Gastrocnemius medialis (tissue), 4 donors: ENCODE results near the gene KRTAP4-8. TPM values are rescaled to one million over a fixed set of nuclear protein-coding genes. Genes with fewer than 3 reads are reported as not detected.
"Not testable (repeated sequence)": the region's sequence is repeated elsewhere in the genome, so short reads cannot be mapped to it uniquely, and the experiment has no call there.

ENCODE experiments used
- ATAC-seq, 2 donors: fragments of 150-250 bp; one replicate each; pipeline ENCODE4 v1.9.1; 2016
- DNase-seq, 2 donors: peaks; one replicate each; pipeline ENCODE4 v3.0.0-alpha.2; 2019
- H3K27ac ChIP-seq, 4 donors: fragments of 200-600 bp; sonication (generic); 1 replicate in 1 of 4; 2 replicates in 3 of 4; pipeline ENCODE4 v1.5.1; 2016 to 2018; ENCODE audit warnings: mild to moderate bottlenecking in 2 of 4, moderate library complexity in 1 of 4
- H3K27me3 ChIP-seq, 3 donors: fragments of 200-600 bp; sonication (generic) in 2 of 3; 1 replicate in 1 of 3; 2 replicates in 2 of 3; pipeline versions ENCODE4 v1.5.1 to v1.6.0; 2016 to 2019; ENCODE audit warnings: mild to moderate bottlenecking in 1 of 3, moderate library complexity in 1 of 3
- H3K36me3 ChIP-seq, 2 donors: fragments of 200-600 bp; sonication (generic) in 1 of 2; one replicate each; pipeline ENCODE4 v1.5.1; 2017 to 2018
- H3K4me1 ChIP-seq, 2 donors: fragments of 200-600 bp; sonication (generic) in 1 of 2; one replicate each; pipeline ENCODE4 v1.5.1; 2016 to 2017; ENCODE audit warnings: mild to moderate bottlenecking in 2 of 2
- H3K4me3 ChIP-seq, 4 donors: fragments of 200-600 bp; sonication (generic) in 3 of 4; 1 replicate in 1 of 4; 2 replicates in 3 of 4; pipeline ENCODE4 v1.5.1; 2016 to 2019; ENCODE audit warnings: mild to moderate bottlenecking in 2 of 4
- H3K9me3 ChIP-seq, 3 donors: fragments of 200-600 bp; sonication (generic) in 2 of 3; 1 replicate in 1 of 3; 2 replicates in 2 of 3; pipeline ENCODE4 v1.5.1; 2016 to 2019
- POLR2A ChIP-seq, 2 donors: fragments of 450-650 bp; IDR thresholded peaks; one replicate each; pipeline ENCODE4 v1.6.1; 2017; ENCODE audit warnings: antibody characterized with exemption in 2 of 2, mild to moderate bottlenecking in 2 of 2, moderate library complexity in 2 of 2
- in situ Hi-C, 4 donors: fragments of 200-750 bp; cut with MboI; loops; one replicate each; pipeline versions ENCODE4 v1.15.0 to v1.8.0; 2017; ENCODE audit warnings: low sequenced_read_pairs in 4 of 4
- intact Hi-C: fragments of 100-400 bp; cut with DNase I; formaldehyde crosslinking; loops from one replicate; pipeline ENCODE4 v1.15.1; 2023; ENCODE audit warnings: low total_unique reads
- total RNA-seq, 4 donors: library from RNA; depleted of rRNA; stranded (reverse); fragments of >200 nt; gene quantifications; one replicate each; pipeline versions ENCODE4 v1.1.0 to v1.2.3, GENCODE V29; 2016
- TF ChIP-seq, protein P1 (sequence below), 5 experiments: fragments of 450-650 bp in 3 of 5; fragments of 200-600 bp in 2 of 5; sonication (generic) in 2 of 5; IDR thresholded peaks in 4 of 5; conservative IDR thresholded peaks in 1 of 5; 1 replicate in 4 of 5; 2 replicates in 1 of 5; pipeline ENCODE4 v1.5.1; 2016 to 2019; ENCODE audit warnings: antibody characterized with exemption in 5 of 5, mild to moderate bottlenecking in 3 of 5, moderate library complexity in 3 of 5

KRTAP4-8 gene
- total RNA-seq, 4 donors from 2014 or later = not detected

DNA sequence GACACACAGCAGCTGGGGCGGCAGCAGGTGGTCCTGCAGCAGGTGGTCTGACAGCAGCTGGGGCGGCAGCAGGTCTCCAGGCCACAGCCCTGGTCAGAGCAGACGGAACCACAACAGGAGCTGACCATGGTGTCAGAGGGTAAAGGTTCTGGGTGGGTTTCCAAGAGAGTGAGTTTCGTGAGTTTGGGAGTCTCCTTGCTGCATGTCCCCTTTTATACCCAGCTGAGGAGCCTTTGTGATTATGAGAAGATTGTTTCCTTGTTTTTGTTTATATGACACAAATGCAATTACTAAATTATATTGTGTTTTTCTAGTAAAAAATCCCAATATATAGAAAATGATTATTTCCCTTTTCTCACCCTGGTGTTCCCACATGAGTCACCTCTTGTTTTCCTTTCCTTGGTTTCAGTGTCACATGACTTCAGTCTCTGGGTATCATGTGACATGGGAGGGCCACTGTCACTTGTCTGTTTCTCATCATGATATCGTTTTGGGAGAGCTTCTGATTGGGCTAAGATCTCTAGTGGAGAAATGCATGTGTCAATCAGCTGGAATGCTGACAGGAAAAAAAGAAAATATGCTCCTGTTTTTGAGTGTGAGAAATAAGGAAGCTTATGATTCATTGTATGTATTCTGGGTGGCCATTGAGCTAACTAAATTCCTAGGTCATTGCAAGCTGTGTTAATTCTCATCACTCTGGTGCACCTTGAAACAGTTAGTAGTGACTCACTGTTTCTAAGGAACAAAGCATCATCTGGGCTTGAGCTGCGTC, 42.6 kb upstream of the KRTAP4-8 start, which contains the start of gene KRTAP4-6:
Gene KRTAP4-6, minus strand, starts transcription at position 185 of the 772 bp plus-strand sequence. Its CDS starts 57 bp downstream, at position 128.
- Histone ChIP-seq H3K4me3 (no peak within 1 kb of the TSS), H3K9me3 (no peaks in the 10 kb centered on the region), H3K27ac (no peak within 1 kb of the TSS), H3K36me3 (no peaks in the 10 kb centered on the region), H3K4me1 (no peaks in the 10 kb centered on the region), H3K27me3 (peaks cover 0 to 3% (median 0%) of the 10 kb centered on the region in 3 donors)
- in situ Hi-C loops (no loop called here), intact Hi-C loops (no loop called here)
- no peak for DNase-seq
- no peak for ATAC-seq
- TF ChIP-seq, protein P1, sequence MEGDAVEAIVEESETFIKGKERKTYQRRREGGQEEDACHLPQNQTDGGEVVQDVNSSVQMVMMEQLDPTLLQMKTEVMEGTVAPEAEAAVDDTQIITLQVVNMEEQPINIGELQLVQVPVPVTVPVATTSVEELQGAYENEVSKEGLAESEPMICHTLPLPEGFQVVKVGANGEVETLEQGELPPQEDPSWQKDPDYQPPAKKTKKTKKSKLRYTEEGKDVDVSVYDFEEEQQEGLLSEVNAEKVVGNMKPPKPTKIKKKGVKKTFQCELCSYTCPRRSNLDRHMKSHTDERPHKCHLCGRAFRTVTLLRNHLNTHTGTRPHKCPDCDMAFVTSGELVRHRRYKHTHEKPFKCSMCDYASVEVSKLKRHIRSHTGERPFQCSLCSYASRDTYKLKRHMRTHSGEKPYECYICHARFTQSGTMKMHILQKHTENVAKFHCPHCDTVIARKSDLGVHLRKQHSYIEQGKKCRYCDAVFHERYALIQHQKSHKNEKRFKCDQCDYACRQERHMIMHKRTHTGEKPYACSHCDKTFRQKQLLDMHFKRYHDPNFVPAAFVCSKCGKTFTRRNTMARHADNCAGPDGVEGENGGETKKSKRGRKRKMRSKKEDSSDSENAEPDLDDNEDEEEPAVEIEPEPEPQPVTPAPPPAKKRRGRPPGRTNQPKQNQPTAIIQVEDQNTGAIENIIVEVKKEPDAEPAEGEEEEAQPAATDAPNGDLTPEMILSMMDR (IDR thresholded peaks at IDR 0.05 in 4 of 5, conservative IDR thresholded peaks at IDR 0.05 in 1 of 5) = no peak
- TF ChIP-seq POLR2A (IDR thresholded peaks at IDR 0.05) = no peak

DNA sequence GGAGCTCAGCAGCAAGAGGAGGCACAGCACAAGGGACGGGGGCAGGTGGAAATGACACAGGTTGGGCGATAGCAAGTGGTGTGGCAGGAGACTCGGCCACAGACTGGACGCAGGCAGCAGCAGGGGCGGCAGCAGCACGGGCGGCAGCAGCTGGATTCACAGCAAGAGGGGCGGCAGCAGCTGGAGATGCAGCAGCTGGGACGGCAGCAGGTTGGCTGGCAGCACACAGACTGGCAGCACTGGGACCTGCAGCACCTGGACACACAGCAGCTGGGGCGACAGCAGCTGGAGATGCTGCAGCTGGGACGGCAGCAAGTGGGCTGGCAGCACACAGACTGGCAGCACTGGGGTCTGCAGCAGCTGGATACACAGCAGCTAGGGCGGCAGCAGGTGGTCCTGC, 41.9 kb upstream of the KRTAP4-8 start:
- H3K4me3 ChIP-seq, ATAC-seq, H3K4me1 ChIP-seq, in situ Hi-C loops, intact Hi-C loops, DNase-seq, H3K27ac ChIP-seq, H3K27me3 ChIP-seq, H3K9me3 ChIP-seq, H3K36me3 ChIP-seq: not testable (repeated sequence)

DNA sequence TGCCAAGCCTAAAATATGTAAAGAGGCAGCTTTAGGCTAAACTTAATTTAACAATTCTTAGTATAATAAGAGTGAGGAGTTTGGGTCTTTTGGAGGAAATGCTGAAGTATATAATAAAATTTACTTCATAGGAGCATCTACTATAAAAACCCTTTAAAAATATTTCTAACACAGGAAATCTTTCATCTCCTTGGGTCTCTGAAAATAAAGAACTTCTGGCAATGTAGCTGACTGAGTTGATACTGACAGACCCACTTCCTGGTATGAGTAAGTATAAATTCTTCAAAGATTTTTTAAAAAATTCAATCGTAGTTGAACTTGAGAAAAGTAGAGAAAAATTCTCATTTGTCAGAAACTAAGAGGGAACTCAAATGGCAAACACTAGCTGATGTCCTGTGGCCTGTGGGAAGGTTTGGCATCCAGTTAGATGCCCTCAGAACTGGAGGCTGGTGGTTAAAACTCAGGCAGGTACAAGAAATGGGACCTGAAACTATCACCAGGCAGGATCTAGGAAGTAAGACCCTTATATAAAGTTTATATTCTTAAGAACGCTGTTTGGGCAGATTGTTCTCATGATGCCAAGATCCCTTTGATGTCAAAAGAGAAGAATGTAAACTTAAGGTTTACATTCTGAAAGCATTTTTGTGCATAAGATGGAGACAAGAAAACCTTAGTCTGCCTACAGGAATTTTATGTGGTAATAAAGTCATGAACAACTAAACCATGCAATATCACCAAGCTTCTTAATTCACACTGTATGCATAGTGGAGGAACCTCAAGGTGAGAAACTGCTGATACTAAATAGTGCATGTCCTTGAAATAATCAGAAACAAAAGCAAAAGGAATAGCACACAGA, 36.2 kb upstream of the KRTAP4-8 start:
- Histone ChIP-seq H3K4me1 (no peaks in the 10 kb centered on the region), H3K27ac (no peak overlapping the region), H3K4me3 (no peak overlapping the region), H3K27me3 (peaks cover 0 to 6% (median 0%) of the 10 kb centered on the region in 3 donors), H3K36me3 (no peaks in the 10 kb centered on the region), H3K9me3 (no peaks in the 10 kb centered on the region)
- no peak for TF ChIP-seq POLR2A (IDR thresholded peaks at IDR 0.05)
- TF ChIP-seq, protein P1 (IDR thresholded peaks at IDR 0.05 in 4 of 5, conservative IDR thresholded peaks at IDR 0.05 in 1 of 5) = no peak
- DNase-seq (no peak), ATAC-seq (no peak)
- in situ Hi-C loops (no loop called here), intact Hi-C loops (no loop called here)

DNA sequence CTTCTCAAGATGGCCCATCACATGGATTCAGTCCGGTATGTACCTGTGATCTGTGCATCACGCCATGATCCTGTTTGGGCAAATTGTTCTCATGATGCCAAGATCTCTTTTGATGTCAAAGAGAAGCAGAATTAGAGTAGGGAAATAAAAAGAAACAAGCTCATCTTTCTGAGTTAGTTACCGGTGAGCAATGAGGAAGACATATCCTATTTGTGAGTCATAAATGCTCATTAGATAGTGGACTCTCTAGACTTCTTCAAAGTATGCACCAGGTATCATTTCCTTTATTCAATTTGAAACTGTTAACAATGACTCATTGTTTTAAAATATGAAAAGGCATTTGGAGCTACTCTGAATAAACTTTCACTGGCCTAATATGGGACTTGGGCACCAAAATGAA, 34.0 kb upstream of the KRTAP4-8 start:
- in situ Hi-C loops = no loop called here

More for the DNA sequence above, 34.0 kb upstream of the KRTAP4-8 start:
- no peak for ATAC-seq
- intact Hi-C loops = no loop called here
- Histone ChIP-seq H3K27ac (no peak overlapping the region), H3K9me3 (no peaks in the 10 kb centered on the region), H3K4me3 (no peak overlapping the region), H3K4me1 (no peaks in the 10 kb centered on the region), H3K27me3 (peaks cover 0 to 3% (median 0%) of the 10 kb centered on the region in 3 donors), H3K36me3 (no peaks in the 10 kb centered on the region)
- TF ChIP-seq POLR2A (IDR thresholded peaks at IDR 0.05) = no peak
- TF ChIP-seq, protein P1 (IDR thresholded peaks at IDR 0.05 in 4 of 5, conservative IDR thresholded peaks at IDR 0.05 in 1 of 5) = no peak
- no peak for DNase-seq
